NCI-H1105 (cell line): ENCODE data around the gene GNL3.
A peak's percentile ranks its signal among the peaks of the same experiment; 100 is the strongest.

Experiments used
- DNase-seq: peaks from one replicate; lab custom pipeline; 2025; lab: John Stamatoyannopoulos, UW

Gene GNL3

GRCh38 chr3:52688266-52688665 lies 2.4 kb downstream of the GNL3 start:
- DNase-seq = no peak

- no peak for DNase-seq
Measured at GRCh38 chr3:52689151-52689550, 3.3 kb downstream of the GNL3 start.

- no peak for DNase-seq
Measured at GRCh38 chr3:52690560-52690959, 4.7 kb downstream of the GNL3 start.

GRCh38 chr3:52693071-52693470 lies 7.2 kb downstream of the GNL3 start:
- no peak for DNase-seq

- no peak for DNase-seq
Measured at GRCh38 chr3:52694528-52695189, 8.8 kb downstream of the GNL3 start.

- DNase-seq = no peak
Measured at GRCh38 chr3:52695798-52696671, 10.2 kb downstream of the GNL3 start.

- DNase-seq = no peak
Measured at GRCh38 chr3:52696830-52697631, 11.2 kb downstream of the GNL3 start.

GRCh38 chr3:52697632-52697965 lies 11.8 kb downstream of the GNL3 start:
- no peak for DNase-seq

- DNase-seq = no peak
Measured at GRCh38 chr3:52703341-52703740, 17.5 kb downstream of the GNL3 start.

- no peak for DNase-seq
Measured at GRCh38 chr3:52704611-52705437, 19.0 kb downstream of the GNL3 start.

GRCh38 chr3:52705438-52705687 lies 19.5 kb downstream of the GNL3 start:
- no peak for DNase-seq

GRCh38 chr3:52705688-52706686 lies 20.2 kb downstream of the GNL3 start, which contains the start of the genes GLT8D1 and SPCS1:
TSS of gene GLT8D1 (minus strand) at chr3:52705791. CDS start at chr3:52700460, 5,331 bp downstream.
TSS of gene SPCS1 (plus strand) at chr3:52706106. CDS start at chr3:52706247, 141 bp downstream.
- peak; percentile 63 for DNase-seq

- no peak for DNase-seq
Measured at GRCh38 chr3:52707585-52707984, 21.8 kb downstream of the GNL3 start.

GRCh38 chr3:52710512-52710911 lies 24.7 kb downstream of the GNL3 start:
- DNase-seq = no peak

- DNase-seq = no peak
Measured at GRCh38 chr3:52712291-52713212, 26.7 kb downstream of the GNL3 start.

- no peak for DNase-seq
Measured at GRCh38 chr3:52714335-52715302, 28.8 kb downstream of the GNL3 start.

GRCh38 chr3:52715714-52716305 lies 30.0 kb downstream of the GNL3 start:
- DNase-seq = no peak

- no peak for DNase-seq
Measured at GRCh38 chr3:52719618-52720017, 33.8 kb downstream of the GNL3 start.
